GM23338 (cell line): Measurements from ENCODE around the gene LCE7A. TPM values are rescaled to one million over a fixed set of nuclear protein-coding genes. Genes with fewer than 3 reads are reported as not detected.

Experiments used
- ATAC-seq: fragments of 200-7000 bp; cut with Tn5 transposase; 3 replicates; pipeline ENCODE4 v1.9.1; 2020
- DNase-seq: peaks from one replicate; pipeline ENCODE4 v3.0.0-alpha.2; 2015; ENCODE audit warnings: low spot score
- H2AFZ ChIP-seq: fragments of 200-600 bp; sonication (generic); 2 replicates; pipeline ENCODE4 v1.8.0; 2016; ENCODE audit warnings: antibody characterized with exemption, mild to moderate bottlenecking, moderate library complexity
- H3F3A ChIP-seq: fragments of 200-600 bp; sonication (generic); replicated peaks from 2 replicates; pipeline ENCODE4 v1.8.0; 2017; ENCODE audit warnings: antibody characterized with exemption, mixed run types, low read depth
- H3K27ac ChIP-seq: fragments of 200-600 bp; sonication (generic); 2 replicates; pipeline ENCODE4 v1.6.1; 2016; ENCODE audit warnings: low read depth
- H3K27me3 ChIP-seq: fragments of 200-600 bp; sonication (generic); 2 replicates; pipeline ENCODE4 v1.8.0; 2016; ENCODE audit warnings: mild to moderate bottlenecking, mixed run types, moderate library complexity; ENCODE audit not compliant: insufficient read depth
- H3K36me3 ChIP-seq: fragments of 200-600 bp; sonication (generic); 2 replicates; pipeline ENCODE4 v1.8.0; 2016; ENCODE audit warnings: mild to moderate bottlenecking; ENCODE audit not compliant: insufficient read depth
- H3K4me1 ChIP-seq: fragments of 200-600 bp; sonication (generic); 2 replicates; pipeline ENCODE4 v1.8.0; 2016; ENCODE audit warnings: mild to moderate bottlenecking, moderate library complexity; ENCODE audit not compliant: insufficient read depth
- H3K4me2 ChIP-seq: fragments of 200-600 bp; sonication (generic); 2 replicates; pipeline ENCODE4 v1.7.1; 2017; ENCODE audit warnings: mixed run types
- H3K4me3 ChIP-seq: fragments of 200-600 bp; sonication (generic); 2 replicates; pipeline ENCODE4 v1.6.1; 2016; ENCODE audit warnings: mixed run types
- H3K79me2 ChIP-seq: fragments of 200-600 bp; sonication (generic); replicated peaks from 2 replicates; pipeline ENCODE4 v1.8.0; 2017; ENCODE audit warnings: mild to moderate bottlenecking; ENCODE audit not compliant: insufficient read depth
- H3K9me2 ChIP-seq: fragments of 200-600 bp; sonication (generic); 2 replicates; pipeline ENCODE4 v1.8.0; 2017; ENCODE audit not compliant: insufficient read depth
- H4K20me1 ChIP-seq: fragments of 200-600 bp; sonication (generic); replicated peaks from 2 replicates; pipeline ENCODE4 v1.8.0; 2017; ENCODE audit warnings: mild to moderate bottlenecking; ENCODE audit not compliant: insufficient read depth
- H3K27ac Mint-ChIP-seq: 2 replicates; pipeline ENCODE4 v1.8.0; 2020; ENCODE audit warnings: inconsistent platforms, mild to moderate bottlenecking, moderate library complexity, mixed read lengths
- H3K27me3 Mint-ChIP-seq: 3 replicates; pipeline ENCODE4 v1.8.0; 2022; ENCODE audit warnings: low read depth, mild to moderate bottlenecking, moderate library complexity, mixed read lengths, inconsistent platforms; ENCODE audit not compliant: insufficient read depth, poor library complexity
- H3K36me3 Mint-ChIP-seq: 3 replicates; pipeline ENCODE4 v1.8.0; 2021; ENCODE audit warnings: low read depth, mild to moderate bottlenecking, inconsistent platforms, moderate library complexity, mixed read lengths
- H3K4me1 Mint-ChIP-seq: 3 replicates; pipeline ENCODE4 v1.8.0; 2020; ENCODE audit warnings: mild to moderate bottlenecking, inconsistent platforms, mixed read lengths
- H3K4me3 Mint-ChIP-seq: 3 replicates; pipeline ENCODE4 v1.8.0; 2021; ENCODE audit warnings: moderate library complexity, mild to moderate bottlenecking, inconsistent platforms, mixed read lengths
- H3K9me3 Mint-ChIP-seq: 3 replicates; pipeline ENCODE4 v1.8.0; 2020; ENCODE audit warnings: moderate library complexity, mild to moderate bottlenecking, inconsistent platforms, mixed read lengths
- CREB1 ChIP-seq: fragments of 250-450 bp; sonication (Bioruptor Pico); IDR thresholded peaks from 2 replicates; pipeline ENCODE4 v1.5.0; 2020; ENCODE audit warnings: low read depth, mild to moderate bottlenecking, moderate library complexity
- CTCF ChIP-seq, 2 experiments: fragments of 200-600 bp in 1 of 2; sonication (generic) in 1 of 2; conservative IDR thresholded peaks; 2 replicates each; pipeline versions ENCODE4 v1.5.1 to v1.6.1; 2016 to 2017; ENCODE audit warnings: antibody characterized with exemption in 2 of 2, low read depth in 2 of 2, mild to moderate bottlenecking in 2 of 2, moderate library complexity in 1 of 2
- ETS1 ChIP-seq: IDR thresholded peaks from 2 replicates; pipeline ENCODE4 v1.6.1; 2016; ENCODE audit warnings: antibody characterized with exemption
- EZH2 ChIP-seq: fragments of 200-600 bp; sonication (generic); IDR thresholded peaks from one replicate; pipeline ENCODE4 v1.8.0; 2017; ENCODE audit warnings: antibody characterized with exemption, mild to moderate bottlenecking, low read depth; ENCODE audit not compliant: unreplicated experiment
- EZH2phosphoT487 ChIP-seq: fragments of 200-600 bp; sonication (generic); IDR thresholded peaks from one replicate; pipeline ENCODE4 v1.8.1; 2018; ENCODE audit warnings: antibody characterized with exemption; ENCODE audit not compliant: unreplicated experiment
- JUNB ChIP-seq: IDR thresholded peaks from one replicate; pipeline ENCODE4 v1.6.1; 2016; ENCODE audit warnings: antibody characterized with exemption; ENCODE audit not compliant: unreplicated experiment
- NANOG ChIP-seq: IDR thresholded peaks from 2 replicates; pipeline ENCODE4 v1.6.1; 2016; ENCODE audit warnings: antibody characterized with exemption, borderline replicate concordance
- POLR2AphosphoS5 ChIP-seq: IDR thresholded peaks from 2 replicates; pipeline ENCODE4 v1.6.1; 2016; ENCODE audit warnings: antibody characterized with exemption, low read depth
- REST ChIP-seq: IDR thresholded peaks from one replicate; pipeline ENCODE4 v1.6.1; 2018; ENCODE audit warnings: antibody characterized with exemption; ENCODE audit not compliant: unreplicated experiment
- STAT1 ChIP-seq: IDR thresholded peaks from one replicate; pipeline ENCODE4 v1.6.1; 2016; ENCODE audit warnings: antibody characterized with exemption; ENCODE audit not compliant: unreplicated experiment
- ZNF114 ChIP-seq: fragments of 250-450 bp; sonication (Bioruptor Pico); IDR thresholded peaks from 2 replicates; pipeline ENCODE4 v1.5.0; 2020; ENCODE audit warnings: mild to moderate bottlenecking, moderate library complexity
- ZNF331 ChIP-seq: fragments of 250-450 bp; sonication (Bioruptor Pico); IDR thresholded peaks from 2 replicates; pipeline ENCODE4 v1.5.0; 2020; ENCODE audit warnings: low read depth, mild to moderate bottlenecking, moderate library complexity
- ZNF462 ChIP-seq: fragments of 250-450 bp; sonication (Bioruptor Pico); IDR thresholded peaks from 2 replicates; pipeline ENCODE4 v1.5.0; 2020; ENCODE audit warnings: mild to moderate bottlenecking, moderate library complexity
- polyA plus RNA-seq: library from polyadenylated mRNA; unstranded; fragments of >200 nt; fragmentation: Nextera tagmentation; extraction: Ambion mirVana; gene quantifications from 2 replicates; pipeline ENCODE4 v1.2.1, GENCODE V29; 2016
- total RNA-seq: library from RNA; depleted of rRNA; stranded (reverse); fragments of >200 nt; shearing (Covaris generic); gene quantifications from 2 replicates; pipeline ENCODE4 v1.2.3, GENCODE V29; 2014

Gene LCE7A
- total and polyA plus RNA-seq, 2 experiments from 2014 or later: not detected

GRCh38 chr1:152909206-152909605, 49.4 kb downstream of the LCE7A start:
- H3K4me1 Mint-ChIP-seq: no peaks in the 10 kb centered on the region; the same call in 2 of the 3 replicates
- no peak overlapping the region for H3K27ac Mint-ChIP-seq

More at GRCh38 chr1:152909206-152909605, 49.4 kb downstream of the LCE7A start:
- H3K27me3 ChIP-seq: no peaks in the 10 kb centered on the region
- Mint-ChIP-seq H3K36me3 (peaks cover 5% of the 10 kb centered on the region; the same call in 2 of the 3 replicates), H3K27me3 (peaks cover 6% of the 10 kb centered on the region), H3K9me3 (peaks cover 8% of the 10 kb centered on the region; the same call in 2 of the 3 replicates), H3K4me3 (no peak overlapping the region)
- no peak for DNase-seq
- H3K4me1 ChIP-seq: no peaks in the 10 kb centered on the region
- TF ChIP-seq ZNF114 (no peak), NANOG (no peak), JUNB (no peak), STAT1 (no peak), ETS1 (no peak), EZH2phosphoT487 (no peak), POLR2AphosphoS5 (no peak), ZNF462 (CRISPR knock-in tag) (no peak), ZNF331 (CRISPR knock-in tag) (no peak), CREB1 (CRISPR knock-in tag) (no peak), CTCF (conservative IDR thresholded peaks at IDR 0.05; ENCODE audit: low read depth in 2 of 2) (no peak), EZH2 (no peak), REST (no peak)
- ATAC-seq: no peak
- no peaks in the 10 kb centered on the region for H3F3A ChIP-seq
- H3K79me2 ChIP-seq: no peaks in the 10 kb centered on the region
- no peak overlapping the region for H3K27ac ChIP-seq
- H3K9me2 ChIP-seq: no peaks in the 10 kb centered on the region
- no peaks in the 10 kb centered on the region for H4K20me1 ChIP-seq
- no peaks in the 10 kb centered on the region for H3K36me3 ChIP-seq
- no peak overlapping the region for H3K4me3 ChIP-seq
- H2AFZ ChIP-seq: no peak overlapping the region
- H3K4me2 ChIP-seq: no peak overlapping the region
